H9 (cell line): ENCODE data around the gene GBE1. TPM values are rescaled to one million over a fixed set of nuclear protein-coding genes. Genes with fewer than 3 reads are reported as not detected.

Experiments used
- DNase-seq: peaks from one replicate; pipeline ENCODE4 v3.0.0-alpha.2; 2017
- H2AFZ ChIP-seq: one replicate; pipeline ENCODE4 v1.6.1; 2013; ENCODE audit warnings: mild to moderate bottlenecking, low read length, control low read depth, moderate library complexity
- H2AK5ac ChIP-seq: 2 replicates; pipeline ENCODE4 v1.6.1; 2013; ENCODE audit warnings: low read length, control low read depth, mixed read lengths; ENCODE audit not compliant: insufficient read length
- H2BK120ac ChIP-seq: one replicate; pipeline ENCODE4 v1.6.1; 2013; ENCODE audit warnings: low read depth, mild to moderate bottlenecking, low read length, control low read depth, inconsistent platforms; ENCODE audit not compliant: poor library complexity, severe bottlenecking
- H2BK12ac ChIP-seq: 2 replicates; pipeline ENCODE4 v1.6.1; 2013; ENCODE audit warnings: low read length, control low read depth, mixed read lengths, low read depth; ENCODE audit not compliant: insufficient read length
- H2BK15ac ChIP-seq: 2 replicates; pipeline ENCODE4 v1.6.1; 2013; ENCODE audit warnings: low read depth, low read length, control low read depth
- H2BK20ac ChIP-seq: one replicate; pipeline ENCODE4 v1.6.1; 2013; ENCODE audit warnings: low read depth, mild to moderate bottlenecking, low read length, control low read depth, inconsistent platforms; ENCODE audit not compliant: poor library complexity, severe bottlenecking
- H2BK5ac ChIP-seq: 2 replicates; pipeline ENCODE4 v1.6.1; 2013; ENCODE audit warnings: low read length, control low read depth, mixed read lengths; ENCODE audit not compliant: insufficient read length
- H3K14ac ChIP-seq: 2 replicates; pipeline ENCODE4 v1.6.1; 2013; ENCODE audit warnings: low read length, control low read depth; ENCODE audit not compliant: insufficient read depth
- H3K18ac ChIP-seq: 2 replicates; pipeline ENCODE4 v1.6.1; 2013; ENCODE audit warnings: low read depth, mild to moderate bottlenecking, mixed read lengths, low read length, control low read depth; ENCODE audit not compliant: insufficient read length
- H3K23ac ChIP-seq: 2 replicates; pipeline ENCODE4 v1.6.1; 2013; ENCODE audit warnings: low read length, control low read depth, mixed read lengths, low read depth; ENCODE audit not compliant: insufficient read length
- H3K23me2 ChIP-seq: 2 replicates; pipeline ENCODE4 v1.6.1; 2013; ENCODE audit warnings: low read depth, mild to moderate bottlenecking, mixed read lengths, low read length, control low read depth; ENCODE audit not compliant: insufficient read length, poor library complexity, severe bottlenecking
- H3K27ac ChIP-seq: 2 replicates; pipeline ENCODE4 v1.5.1; 2013; ENCODE audit warnings: low read length, control low read depth, mixed read lengths, low read depth; ENCODE audit not compliant: insufficient read length
- H3K27me3 ChIP-seq: 2 replicates; pipeline ENCODE4 v1.6.1; 2013; ENCODE audit warnings: low read length, control low read depth, inconsistent platforms; ENCODE audit not compliant: insufficient read depth
- H3K4ac ChIP-seq: 2 replicates; pipeline ENCODE4 v1.6.1; 2013; ENCODE audit warnings: low read depth, mild to moderate bottlenecking, control low read depth, inconsistent platforms, low read length, moderate library complexity
- H3K4me1 ChIP-seq: 2 replicates; pipeline ENCODE4 v1.6.1; 2013; ENCODE audit warnings: low read length, control low read depth, inconsistent platforms; ENCODE audit not compliant: insufficient read depth
- H3K4me2 ChIP-seq: 2 replicates; pipeline ENCODE4 v1.6.1; 2013; ENCODE audit warnings: low read length, control low read depth, mixed read lengths; ENCODE audit not compliant: insufficient read length, insufficient read depth
- H3K56ac ChIP-seq: 2 replicates; pipeline ENCODE4 v1.6.1; 2013; ENCODE audit warnings: low read depth, mild to moderate bottlenecking, mixed read lengths, low read length, control low read depth; ENCODE audit not compliant: insufficient read length
- H3K79me1 ChIP-seq: 2 replicates; pipeline ENCODE4 v1.6.1; 2013; ENCODE audit warnings: low read depth, mild to moderate bottlenecking, moderate library complexity, low read length, control low read depth, inconsistent platforms; ENCODE audit not compliant: insufficient read depth, poor library complexity, severe bottlenecking
- H3K79me2 ChIP-seq: 2 replicates; pipeline ENCODE4 v1.6.1; 2013; ENCODE audit warnings: low read length, control low read depth, inconsistent platforms; ENCODE audit not compliant: insufficient read depth
- H3K9ac ChIP-seq: 2 replicates; pipeline ENCODE4 v1.6.1; 2013; ENCODE audit warnings: low read length, control low read depth, mixed read lengths; ENCODE audit not compliant: insufficient read length; ENCODE audit errors: extremely low read depth
- H3K9me3 ChIP-seq: one replicate; pipeline ENCODE4 v1.6.1; 2013; ENCODE audit warnings: low read depth, low read length, inconsistent platforms; ENCODE audit not compliant: control insufficient read depth
- H3T11ph ChIP-seq: one replicate; pipeline ENCODE4 v1.6.1; 2013; ENCODE audit warnings: mild to moderate bottlenecking, low read length, control low read depth, inconsistent platforms
- H4K20me1 ChIP-seq: one replicate; pipeline ENCODE4 v1.6.1; 2013; ENCODE audit not compliant: control insufficient read depth, insufficient read length, insufficient read depth
- H4K5ac ChIP-seq: 2 replicates; pipeline ENCODE4 v1.6.1; 2013; ENCODE audit warnings: low read depth, mild to moderate bottlenecking, mixed read lengths, low read length, control low read depth; ENCODE audit not compliant: insufficient read length
- H4K8ac ChIP-seq: replicated peaks from 2 replicates; pipeline ENCODE4 v1.6.1; 2013; ENCODE audit warnings: low read length, control low read depth, mixed read lengths, low read depth; ENCODE audit not compliant: insufficient read length
- H4K91ac ChIP-seq: 2 replicates; pipeline ENCODE4 v1.6.1; 2013; ENCODE audit warnings: low read depth, mild to moderate bottlenecking, moderate library complexity, mixed read lengths, low read length, control low read depth; ENCODE audit not compliant: insufficient read length
- H3K27ac Mint-ChIP-seq, 3 experiments: 2 replicates in 2 of 3; 3 replicates in 1 of 3; pipeline ENCODE4 v1.8.0; 2020 to 2021; ENCODE audit warnings: mixed read lengths in 3 of 3, mild to moderate bottlenecking in 1 of 3, moderate library complexity in 1 of 3
- H3K27me3 Mint-ChIP-seq: 2 replicates; pipeline ENCODE4 v1.8.0; 2021; ENCODE audit warnings: low read depth, mild to moderate bottlenecking, moderate library complexity, mixed read lengths
- H3K36me3 Mint-ChIP-seq, 3 experiments: 2 replicates in 2 of 3; 3 replicates in 1 of 3; pipeline ENCODE4 v1.8.0; 2020 to 2021; ENCODE audit warnings: low read depth in 3 of 3, mixed read lengths in 3 of 3; ENCODE audit not compliant: insufficient read depth in 1 of 3
- H3K4me1 Mint-ChIP-seq, 2 experiments: 2 replicates each; pipeline ENCODE4 v1.8.0; 2020; ENCODE audit warnings: mixed read lengths in 2 of 2
- H3K4me3 Mint-ChIP-seq, 2 experiments: 2 replicates in 1 of 2; 3 replicates in 1 of 2; pipeline ENCODE4 v1.8.0; 2020 to 2021; ENCODE audit warnings: mild to moderate bottlenecking in 2 of 2, mixed read lengths in 2 of 2, moderate library complexity in 1 of 2
- H3K9me3 Mint-ChIP-seq, 2 experiments: 2 replicates in 1 of 2; 3 replicates in 1 of 2; pipeline ENCODE4 v1.8.0; 2020; ENCODE audit warnings: mild to moderate bottlenecking in 2 of 2, mixed read lengths in 2 of 2, moderate library complexity in 1 of 2
- WGBS: extraction: QIAGEN DNeasy Blood & Tissue Kit; methylation state at CpG from one replicate; pipeline ENCODE4 v1.1.7; 2013; ENCODE audit warnings: missing lambda C conversion rate, low lambda C conversion rate, mixed read lengths; ENCODE audit not compliant: insufficient read length; ENCODE audit errors: extremely low coverage; 5-methylcytosine and 5-hydroxymethylcytosine counted together
- total RNA-seq: library from RNA; stranded (reverse); gene quantifications from 2 replicates; pipeline ENCODE4 v1.2.1, GENCODE V29; 2021
- TF ChIP-seq, protein P1 (sequence below): fragments of 200-600 bp; sonication (generic); conservative IDR thresholded peaks from 3 replicates; pipeline ENCODE4 v1.8.0; 2021; ENCODE audit warnings: antibody characterized with exemption, mild to moderate bottlenecking

Gene GBE1
- total RNA-seq, 1 experiment from 2014 or later = 13.8 TPM

DNA sequence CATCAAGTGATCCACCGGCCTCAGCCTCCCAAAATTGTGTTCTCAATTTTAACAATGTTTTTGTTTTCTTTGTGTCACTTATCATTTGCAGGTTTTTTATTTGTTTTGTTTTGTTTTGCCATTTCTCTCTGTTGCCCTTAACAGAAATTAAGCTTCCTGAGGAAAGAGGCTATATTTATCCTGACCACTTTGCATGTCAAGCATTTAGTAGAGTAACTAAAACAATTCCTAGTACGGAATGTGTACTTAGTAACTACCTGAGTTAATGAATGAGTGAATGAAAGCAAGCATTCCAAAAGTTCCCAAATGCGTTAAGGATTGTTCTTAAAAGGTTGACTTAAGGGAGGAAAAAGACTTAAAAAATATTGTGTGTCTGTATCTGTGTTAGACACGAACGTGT is 193.1 kb downstream of the GBE1 start:
- H3K23ac ChIP-seq = no peak overlapping the region
- H2BK12ac ChIP-seq = no peak overlapping the region
- no peaks in the 10 kb centered on the region for H4K20me1 ChIP-seq
- H2BK5ac ChIP-seq = no peak overlapping the region
- H4K8ac ChIP-seq = no peak overlapping the region
- no peak overlapping the region for H3K27ac ChIP-seq
- H3K9me3 Mint-ChIP-seq = no peaks in the 10 kb centered on the region; a peak in 2 of 5 replicates
- peaks cover 0 to 5% (median 0%) of the 10 kb centered on the region in 3 experiments; a peak in 1 of 7 replicates for H3K36me3 Mint-ChIP-seq
- no peaks in the 10 kb centered on the region for H3K23me2 ChIP-seq
- H2BK120ac ChIP-seq = no peak overlapping the region
- H2BK15ac ChIP-seq = no peak overlapping the region
- no peaks in the 10 kb centered on the region for H3K4me1 Mint-ChIP-seq
- H3K27me3 ChIP-seq = no peaks in the 10 kb centered on the region
- no peaks in the 10 kb centered on the region for H3K27me3 Mint-ChIP-seq
- H3K4me1 ChIP-seq = no peaks in the 10 kb centered on the region
- H4K5ac ChIP-seq = no peak overlapping the region
- TF ChIP-seq, protein P1, sequence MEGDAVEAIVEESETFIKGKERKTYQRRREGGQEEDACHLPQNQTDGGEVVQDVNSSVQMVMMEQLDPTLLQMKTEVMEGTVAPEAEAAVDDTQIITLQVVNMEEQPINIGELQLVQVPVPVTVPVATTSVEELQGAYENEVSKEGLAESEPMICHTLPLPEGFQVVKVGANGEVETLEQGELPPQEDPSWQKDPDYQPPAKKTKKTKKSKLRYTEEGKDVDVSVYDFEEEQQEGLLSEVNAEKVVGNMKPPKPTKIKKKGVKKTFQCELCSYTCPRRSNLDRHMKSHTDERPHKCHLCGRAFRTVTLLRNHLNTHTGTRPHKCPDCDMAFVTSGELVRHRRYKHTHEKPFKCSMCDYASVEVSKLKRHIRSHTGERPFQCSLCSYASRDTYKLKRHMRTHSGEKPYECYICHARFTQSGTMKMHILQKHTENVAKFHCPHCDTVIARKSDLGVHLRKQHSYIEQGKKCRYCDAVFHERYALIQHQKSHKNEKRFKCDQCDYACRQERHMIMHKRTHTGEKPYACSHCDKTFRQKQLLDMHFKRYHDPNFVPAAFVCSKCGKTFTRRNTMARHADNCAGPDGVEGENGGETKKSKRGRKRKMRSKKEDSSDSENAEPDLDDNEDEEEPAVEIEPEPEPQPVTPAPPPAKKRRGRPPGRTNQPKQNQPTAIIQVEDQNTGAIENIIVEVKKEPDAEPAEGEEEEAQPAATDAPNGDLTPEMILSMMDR = no peak
- H3K4ac ChIP-seq = no peak overlapping the region
- H3K4me2 ChIP-seq = no peak overlapping the region
- no peak overlapping the region; a peak in 1 of 7 replicates for H3K27ac Mint-ChIP-seq
- no peaks in the 10 kb centered on the region for H3K79me1 ChIP-seq
- no peak overlapping the region for H3K14ac ChIP-seq
- no peak overlapping the region for H3K4me3 Mint-ChIP-seq
- H4K91ac ChIP-seq = no peak overlapping the region
- H3K56ac ChIP-seq = no peak overlapping the region
- H3T11ph ChIP-seq = no peak overlapping the region
- H2AK5ac ChIP-seq = no peak overlapping the region
- H3K79me2 ChIP-seq = no peaks in the 10 kb centered on the region
- no peak overlapping the region for H3K9ac ChIP-seq
- H3K18ac ChIP-seq = no peak overlapping the region
- no CpG with 5 or more reads among the region's 5 CpGs for WGBS
- no peak overlapping the region for H2AFZ ChIP-seq
- H2BK20ac ChIP-seq = no peak overlapping the region
- DNase-seq = no peak
- no peaks in the 10 kb centered on the region for H3K9me3 ChIP-seq
